Measurements from ENCODE around the gene APP.
A peak's percentile ranks its signal among the peaks of the same experiment; 100 is the strongest.
"Not testable (repeated sequence)": the region's sequence is repeated elsewhere in the genome, so short reads cannot be mapped to it uniquely, and the experiment has no call there.

Gene APP

GRCh38 chr21:25925064-25925800, 245.3 kb downstream of the APP start:
- CTCF ChIA-PET: no interaction called here
- H3K4me3 ChIP-seq (ENCODE audit: low read depth, low read length): no peak overlapping the region
- TF ChIP-seq EGR2 (tag by site-specific recombination; IDR thresholded peaks at IDR 0.05; ENCODE audit: low read depth): no peak
- TF ChIP-seq ZNF404 (tag by site-specific recombination; IDR thresholded peaks at IDR 0.05): no peak
- no peak for TF ChIP-seq ZBTB1 (tag by site-specific recombination; IDR thresholded peaks at IDR 0.05)
- TF ChIP-seq, protein P1, sequence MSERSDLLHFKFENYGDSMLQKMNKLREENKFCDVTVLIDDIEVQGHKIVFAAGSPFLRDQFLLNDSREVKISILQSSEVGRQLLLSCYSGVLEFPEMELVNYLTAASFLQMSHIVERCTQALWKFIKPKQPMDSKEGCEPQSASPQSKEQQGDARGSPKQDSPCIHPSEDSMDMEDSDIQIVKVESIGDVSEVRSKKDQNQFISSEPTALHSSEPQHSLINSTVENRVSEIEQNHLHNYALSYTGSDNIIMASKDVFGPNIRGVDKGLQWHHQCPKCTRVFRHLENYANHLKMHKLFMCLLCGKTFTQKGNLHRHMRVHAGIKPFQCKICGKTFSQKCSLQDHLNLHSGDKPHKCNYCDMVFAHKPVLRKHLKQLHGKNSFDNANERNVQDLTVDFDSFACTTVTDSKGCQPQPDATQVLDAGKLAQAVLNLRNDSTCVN (tag by site-specific recombination; optimal IDR thresholded peaks at IDR 0.05): no peak
- TF ChIP-seq KLF9 (tag by site-specific recombination; IDR thresholded peaks at IDR 0.05; ENCODE audit: low read depth): no peak
- H3K9me3 ChIP-seq (ENCODE audit: control insufficient read depth, insufficient read depth, low read depth, low read length): no peaks in the 10 kb centered on the region
- H3K4me1 ChIP-seq (ENCODE audit: control insufficient read depth, insufficient read depth, low read length): no peaks in the 10 kb centered on the region
- no peaks in the 10 kb centered on the region for H3K36me3 ChIP-seq (ENCODE audit: control insufficient read depth in 2 of 2, insufficient read depth in 1 of 2, low read length in 2 of 2)
- POLR2A ChIA-PET: no interaction called here
- H3K27ac ChIP-seq (ENCODE audit: extremely low read depth, low read depth, low read length): no peak overlapping the region

GRCh38 chr21:25918152-25918551, 252.4 kb downstream of the APP start:
- H3K4me1 ChIP-seq (ENCODE audit: control insufficient read depth, insufficient read depth, low read length); CTCF ChIA-PET; H3K27ac ChIP-seq (ENCODE audit: extremely low read depth, low read depth, low read length); H3K9me3 ChIP-seq (ENCODE audit: control insufficient read depth, insufficient read depth, low read depth, low read length); H3K36me3 ChIP-seq (ENCODE audit: control insufficient read depth in 2 of 2, insufficient read depth in 1 of 2, low read length in 2 of 2); H3K4me3 ChIP-seq (ENCODE audit: low read depth, low read length); POLR2A ChIA-PET: not testable (repeated sequence)
- TF ChIP-seq, protein P2, sequence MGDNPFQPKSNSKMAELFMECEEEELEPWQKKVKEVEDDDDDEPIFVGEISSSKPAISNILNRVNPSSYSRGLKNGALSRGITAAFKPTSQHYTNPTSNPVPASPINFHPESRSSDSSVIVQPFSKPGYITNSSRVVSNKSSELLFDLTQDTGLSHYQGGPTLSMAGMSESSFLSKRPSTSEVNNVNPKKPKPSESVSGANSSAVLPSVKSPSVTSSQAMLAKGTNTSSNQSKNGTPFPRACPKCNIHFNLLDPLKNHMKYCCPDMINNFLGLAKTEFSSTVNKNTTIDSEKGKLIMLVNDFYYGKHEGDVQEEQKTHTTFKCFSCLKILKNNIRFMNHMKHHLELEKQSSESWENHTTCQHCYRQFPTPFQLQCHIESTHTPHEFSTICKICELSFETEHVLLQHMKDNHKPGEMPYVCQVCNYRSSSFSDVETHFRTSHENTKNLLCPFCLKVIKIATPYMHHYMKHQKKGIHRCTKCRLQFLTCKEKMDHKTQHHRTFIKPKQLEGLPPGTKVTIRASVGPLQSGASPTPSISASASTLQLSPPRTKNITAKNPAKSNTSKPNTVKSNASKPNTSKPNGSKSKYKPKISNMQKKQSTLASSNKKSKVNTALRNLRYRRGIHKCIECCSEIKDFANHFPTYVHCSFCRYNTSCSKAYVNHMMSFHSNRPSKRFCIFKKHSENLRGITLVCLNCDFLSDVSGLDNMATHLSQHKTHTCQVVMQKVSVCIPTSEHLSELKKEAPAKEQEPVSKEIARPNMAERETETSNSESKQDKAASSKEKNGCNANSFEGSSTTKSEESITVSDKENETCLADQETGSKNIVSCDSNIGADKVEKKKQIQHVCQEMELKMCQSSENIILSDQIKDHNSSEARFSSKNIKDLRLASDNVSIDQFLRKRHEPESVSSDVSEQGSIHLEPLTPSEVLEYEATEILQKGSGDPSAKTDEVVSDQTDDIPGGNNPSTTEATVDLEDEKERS (tag by site-specific recombination; IDR thresholded peaks at IDR 0.05): 0 out of 2 replicates have a peak, but pooled peaks have one; percentile 56
- peak; percentile 85 for TF ChIP-seq ZNF146 (tag by site-specific recombination; IDR thresholded peaks at IDR 0.05)

GRCh38 chr21:25916226-25916625, 254.3 kb downstream of the APP start:
- TF ChIP-seq ZSCAN4 (tag by site-specific recombination; IDR thresholded peaks at IDR 0.05): no peak
- no peak for TF ChIP-seq ZNF292 (tag by site-specific recombination; IDR thresholded peaks at IDR 0.05; ENCODE audit: borderline replicate concordance, low read depth)
- TF ChIP-seq ZNF747 (tag by site-specific recombination; IDR thresholded peaks at IDR 0.05): no peak
- TF ChIP-seq ZNF785 (tag by site-specific recombination; IDR thresholded peaks at IDR 0.05): no peak
- no peak for TF ChIP-seq ZNF521 (tag by site-specific recombination; IDR thresholded peaks at IDR 0.05)
- TF ChIP-seq MEIS1 (CRISPR knock-in tag; IDR thresholded peaks at IDR 0.05; ENCODE audit: borderline replicate concordance): no peak
- TF ChIP-seq KLF10 (tag by site-specific recombination; IDR thresholded peaks at IDR 0.05): no peak
- no peak for TF ChIP-seq WT1 (tag by site-specific recombination; IDR thresholded peaks at IDR 0.05)
- no peak for TF ChIP-seq ZBTB1 (tag by site-specific recombination; IDR thresholded peaks at IDR 0.05)
- no peak for TF ChIP-seq ZNF514 (tag by site-specific recombination; IDR thresholded peaks at IDR 0.05)
- no peak for TF ChIP-seq ZNF488 (tag by site-specific recombination; IDR thresholded peaks at IDR 0.05)
- Histone ChIP-seq H3K4me1 (ENCODE audit: control insufficient read depth, insufficient read depth, low read length) (no peaks in the 10 kb centered on the region), H3K27ac (ENCODE audit: extremely low read depth, low read depth, low read length) (no peak overlapping the region), H3K9me3 (ENCODE audit: control insufficient read depth, insufficient read depth, low read depth, low read length) (no peaks in the 10 kb centered on the region), H3K4me3 (ENCODE audit: low read depth, low read length) (no peak overlapping the region), H3K36me3 (ENCODE audit: control insufficient read depth in 2 of 2, insufficient read depth in 1 of 2, low read length in 2 of 2) (peaks cover 0 to 6% of the 10 kb centered on the region in 2 experiments; a peak in 1 of 3 replicates)
- POLR2A ChIA-PET: no interaction called here
- CTCF ChIA-PET: no interaction called here

Measured in HEK293 (cell line).